GM20000 (cell line): ENCODE data around the gene FKBP5.

Experiments
- DNase-seq: peaks from one replicate; pipeline ENCODE4 v3.0.0; 2012; ENCODE audit warnings: low spot score
- TF ChIP-seq, protein P1 (sequence below): IDR thresholded peaks from 2 replicates; pipeline ENCODE4 v1.5.1; 2012; ENCODE audit warnings: mild to moderate bottlenecking, control low read depth; ENCODE audit errors: extremely low read depth, missing control alignments

The FKBP5 gene

DNA sequence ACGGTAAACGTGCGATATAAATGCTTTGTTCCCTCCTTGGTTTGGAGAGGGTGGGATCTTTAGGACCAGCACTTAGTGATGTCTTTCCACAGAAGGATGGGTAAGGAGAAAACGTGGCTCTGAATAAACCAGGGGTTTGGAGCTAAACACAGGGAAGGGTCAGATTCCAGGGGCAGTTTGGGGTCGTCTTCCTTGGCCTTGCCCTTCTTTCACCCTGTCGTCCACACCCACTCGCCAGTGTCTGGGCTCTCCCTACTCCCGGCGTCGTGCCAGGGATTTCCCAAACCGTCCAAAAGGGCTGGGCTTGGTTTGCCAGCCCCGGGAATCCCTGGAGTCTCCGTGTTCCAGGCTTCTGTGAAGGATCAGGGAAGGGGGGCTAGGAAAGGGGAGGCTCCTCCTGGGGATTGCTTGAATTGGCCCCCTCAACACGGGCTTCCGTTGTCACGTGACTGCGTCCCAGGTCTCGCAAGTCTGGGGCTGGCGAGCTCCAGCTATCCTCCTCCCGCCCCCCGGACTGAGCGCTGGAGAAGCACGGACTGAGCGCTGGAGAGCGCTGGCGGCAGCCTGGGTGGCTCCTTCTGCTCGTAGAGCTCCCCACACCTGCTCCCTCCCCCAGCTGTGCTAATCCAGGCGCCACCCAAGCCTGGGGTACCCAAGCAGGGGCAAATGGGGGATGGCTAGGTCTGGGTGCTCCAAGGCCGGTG is 38.7 kb upstream of the FKBP5 start:
- no peak for DNase-seq
- TF ChIP-seq, protein P1, sequence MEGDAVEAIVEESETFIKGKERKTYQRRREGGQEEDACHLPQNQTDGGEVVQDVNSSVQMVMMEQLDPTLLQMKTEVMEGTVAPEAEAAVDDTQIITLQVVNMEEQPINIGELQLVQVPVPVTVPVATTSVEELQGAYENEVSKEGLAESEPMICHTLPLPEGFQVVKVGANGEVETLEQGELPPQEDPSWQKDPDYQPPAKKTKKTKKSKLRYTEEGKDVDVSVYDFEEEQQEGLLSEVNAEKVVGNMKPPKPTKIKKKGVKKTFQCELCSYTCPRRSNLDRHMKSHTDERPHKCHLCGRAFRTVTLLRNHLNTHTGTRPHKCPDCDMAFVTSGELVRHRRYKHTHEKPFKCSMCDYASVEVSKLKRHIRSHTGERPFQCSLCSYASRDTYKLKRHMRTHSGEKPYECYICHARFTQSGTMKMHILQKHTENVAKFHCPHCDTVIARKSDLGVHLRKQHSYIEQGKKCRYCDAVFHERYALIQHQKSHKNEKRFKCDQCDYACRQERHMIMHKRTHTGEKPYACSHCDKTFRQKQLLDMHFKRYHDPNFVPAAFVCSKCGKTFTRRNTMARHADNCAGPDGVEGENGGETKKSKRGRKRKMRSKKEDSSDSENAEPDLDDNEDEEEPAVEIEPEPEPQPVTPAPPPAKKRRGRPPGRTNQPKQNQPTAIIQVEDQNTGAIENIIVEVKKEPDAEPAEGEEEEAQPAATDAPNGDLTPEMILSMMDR: no peak

DNA sequence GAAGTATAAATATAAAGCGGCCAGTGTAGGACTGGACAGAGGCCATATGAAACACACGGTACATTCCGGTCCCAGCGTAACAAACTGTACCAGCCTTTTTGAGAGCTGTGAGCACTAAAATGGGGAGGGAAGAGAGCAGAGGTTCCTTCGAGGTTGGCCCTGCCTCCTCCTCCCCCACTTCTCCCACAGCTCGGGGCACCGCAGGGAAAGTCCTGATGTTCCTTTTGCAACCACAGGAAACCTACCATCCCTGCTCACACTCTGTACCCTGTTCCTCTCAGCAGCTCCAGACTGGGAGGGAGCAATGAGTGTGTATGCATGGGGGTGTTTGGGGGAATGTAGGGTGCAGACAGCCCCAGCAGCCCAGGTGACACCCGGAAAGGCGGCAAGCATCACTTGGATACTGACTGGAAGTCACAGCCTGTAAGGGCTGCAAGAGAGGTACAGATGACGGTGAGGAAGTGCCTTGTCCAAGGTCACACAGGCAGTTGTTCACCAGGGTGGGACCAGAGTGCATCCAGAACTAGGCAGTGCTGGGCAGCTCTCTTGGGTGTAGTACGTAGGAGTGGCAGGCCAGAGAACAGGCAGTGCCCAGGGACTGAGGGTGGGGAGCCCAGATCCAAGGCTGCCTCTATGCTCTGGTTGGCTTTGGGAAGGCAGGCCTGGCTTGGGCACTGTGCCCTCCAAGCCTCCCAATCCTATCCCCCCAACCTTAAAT is 37.2 kb upstream of the FKBP5 start:
- TF ChIP-seq, protein P1: no peak
- no peak for DNase-seq

DNA sequence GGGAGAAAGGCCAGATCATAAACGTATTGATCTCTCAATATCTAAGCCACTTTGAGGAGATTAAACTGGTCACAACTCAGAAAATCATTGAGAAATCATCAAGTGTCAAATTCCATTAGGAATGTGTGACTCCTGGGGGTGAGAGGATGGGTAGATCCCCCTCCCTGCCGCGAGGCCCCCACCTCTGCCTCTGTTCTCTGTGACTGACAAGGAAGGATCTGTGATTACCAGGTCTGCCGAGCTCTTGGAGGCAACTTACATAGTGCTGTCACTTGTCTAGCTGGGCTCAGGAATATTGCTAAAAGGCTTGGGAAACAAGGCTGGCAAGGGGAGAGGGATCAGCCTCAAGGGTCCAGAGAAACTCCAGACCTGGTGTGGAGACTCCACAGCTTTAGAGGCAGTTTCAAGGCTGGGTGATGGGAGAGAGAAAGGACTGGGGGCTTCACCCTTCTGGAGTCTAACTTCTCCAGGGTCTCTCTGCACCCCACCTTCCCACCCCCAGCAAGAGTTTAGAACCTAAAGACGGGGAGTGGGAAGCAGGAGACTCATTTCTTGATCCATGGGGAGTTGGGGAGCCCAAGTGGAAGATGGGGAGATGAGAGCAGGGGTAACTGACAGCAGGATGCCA is 36.5 kb upstream of the FKBP5 start:
- TF ChIP-seq, protein P1: no peak
- DNase-seq: no peak

DNA sequence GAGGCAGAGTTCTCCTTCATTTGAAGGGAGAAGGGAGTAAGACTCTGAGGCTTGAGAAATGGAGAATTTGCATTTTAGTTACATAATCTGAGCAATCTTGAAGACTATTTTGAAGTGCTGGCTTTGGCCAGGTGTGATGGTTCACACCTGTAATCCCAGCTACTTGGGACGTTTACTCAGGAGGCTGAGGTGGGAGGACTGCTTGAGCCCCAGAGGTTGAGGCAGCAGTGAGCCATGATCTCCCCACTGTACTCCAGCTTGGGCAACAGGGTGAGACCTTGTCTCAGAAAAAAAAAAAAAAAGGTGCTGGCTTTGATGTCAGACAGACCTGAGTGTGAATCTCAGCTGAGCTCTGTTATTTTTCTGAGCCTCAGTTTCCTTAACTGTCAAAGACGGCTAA is 35.8 kb upstream of the FKBP5 start:
- TF ChIP-seq, protein P1: no peak
- no peak for DNase-seq

DNA sequence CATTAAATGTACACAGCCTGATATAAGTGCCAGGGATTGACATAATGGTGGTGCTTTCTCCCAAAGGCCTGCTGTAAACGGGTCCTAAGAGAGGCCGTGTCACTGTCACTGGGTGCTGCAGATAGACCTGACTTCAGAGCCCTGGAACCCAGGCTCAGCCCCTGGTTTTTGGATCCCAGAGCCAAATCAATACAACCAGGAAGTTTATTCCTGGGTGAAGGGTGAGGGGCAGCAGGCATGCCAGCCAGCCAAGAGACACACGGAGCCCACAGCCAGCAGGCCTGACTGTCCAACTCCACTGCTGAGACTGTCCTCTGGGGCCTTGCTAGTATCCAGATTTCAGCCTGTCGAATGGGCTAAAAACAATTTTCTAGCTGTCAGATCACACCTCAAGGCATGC is 35.3 kb upstream of the FKBP5 start:
- TF ChIP-seq, protein P1: no peak

DNA sequence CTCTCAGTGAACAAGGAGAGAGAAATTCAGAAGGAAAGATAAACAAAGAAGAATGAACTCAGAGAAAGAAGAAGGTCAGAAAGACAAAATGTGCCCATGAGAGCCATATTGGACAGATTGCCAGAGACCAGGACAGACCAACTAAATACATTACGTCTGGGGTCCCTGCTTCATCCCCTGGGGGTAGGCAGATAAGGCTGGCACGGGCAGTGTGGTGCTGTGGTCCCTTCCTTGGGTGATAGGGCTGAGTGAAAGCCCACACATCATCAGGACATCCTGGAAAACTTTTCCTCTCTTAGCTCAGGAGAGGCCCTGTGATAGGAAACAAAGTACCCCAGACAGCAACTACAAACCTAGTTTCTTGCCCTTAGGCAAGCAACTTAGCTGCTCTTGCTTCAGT is 34.9 kb upstream of the FKBP5 start:
- TF ChIP-seq, protein P1: no peak
- no peak for DNase-seq

More for the DNA sequence above, 35.3 kb upstream of the FKBP5 start:
- no peak for DNase-seq
